Chondrocyte (in vitro differentiated cells): ENCODE results near the gene GALNT17. TPM values are rescaled to one million over a fixed set of nuclear protein-coding genes. Genes with fewer than 3 reads are reported as not detected.

ENCODE experiments used
- DNase-seq: peaks from one replicate; pipeline ENCODE4 v3.0.0; 2021; ENCODE audit warnings: mixed read lengths, low spot score
- H3K27ac Mint-ChIP-seq: one replicate; pipeline ENCODE4 v1.8.0; 2021; ENCODE audit warnings: mild to moderate bottlenecking, moderate library complexity, mixed read lengths; ENCODE audit not compliant: unreplicated experiment
- H3K27me3 Mint-ChIP-seq: 2 replicates; pipeline ENCODE4 v1.8.0; 2021; ENCODE audit warnings: low read depth, mixed read lengths
- H3K36me3 Mint-ChIP-seq: 2 replicates; pipeline ENCODE4 v1.8.0; 2021; ENCODE audit warnings: low read depth, mixed read lengths
- H3K4me1 Mint-ChIP-seq: 2 replicates; pipeline ENCODE4 v1.8.0; 2021; ENCODE audit warnings: low read depth, mild to moderate bottlenecking, mixed read lengths
- H3K4me3 Mint-ChIP-seq: one replicate; pipeline ENCODE4 v1.8.0; 2021; ENCODE audit warnings: mild to moderate bottlenecking, moderate library complexity, mixed read lengths; ENCODE audit not compliant: unreplicated experiment
- H3K9me3 Mint-ChIP-seq: 2 replicates; pipeline ENCODE4 v1.8.0; 2021; ENCODE audit warnings: low read depth, mixed read lengths
- CTCF ChIP-seq: fragments of 200-600 bp; sonication (generic); IDR thresholded peaks from 2 replicates; pipeline ENCODE4 v1.5.0; 2021; ENCODE audit warnings: antibody characterized with exemption, mild to moderate bottlenecking, moderate library complexity
- total RNA-seq: library from RNA; stranded (reverse); gene quantifications from 3 replicates; pipeline ENCODE4 v1.2.1, GENCODE V29; 2021

The GALNT17 gene
- total RNA-seq, 1 donor from 2014 or later: 24.4 TPM

DNA sequence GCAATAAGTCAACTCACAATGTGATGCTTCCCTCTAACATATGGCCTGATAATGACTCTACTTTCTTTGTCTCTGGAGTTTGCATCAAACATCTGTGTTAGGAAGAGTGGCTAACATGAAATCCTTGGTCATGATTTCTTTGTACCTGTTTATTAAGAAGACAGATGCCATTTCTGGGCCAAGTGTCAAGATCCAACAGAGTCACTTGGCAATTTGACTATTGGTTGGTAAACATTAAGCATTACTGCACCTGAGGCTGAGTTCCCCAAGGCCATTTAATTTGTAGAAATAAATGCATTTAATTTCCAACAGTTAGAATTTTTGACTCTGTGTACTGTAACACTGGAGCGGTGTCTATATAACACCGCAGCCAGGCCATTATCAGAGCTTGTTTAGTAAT lies 403.7 kb downstream of the GALNT17 start:
- no peak overlapping the region for H3K27ac Mint-ChIP-seq
- no peak overlapping the region for H3K4me3 Mint-ChIP-seq

DNA sequence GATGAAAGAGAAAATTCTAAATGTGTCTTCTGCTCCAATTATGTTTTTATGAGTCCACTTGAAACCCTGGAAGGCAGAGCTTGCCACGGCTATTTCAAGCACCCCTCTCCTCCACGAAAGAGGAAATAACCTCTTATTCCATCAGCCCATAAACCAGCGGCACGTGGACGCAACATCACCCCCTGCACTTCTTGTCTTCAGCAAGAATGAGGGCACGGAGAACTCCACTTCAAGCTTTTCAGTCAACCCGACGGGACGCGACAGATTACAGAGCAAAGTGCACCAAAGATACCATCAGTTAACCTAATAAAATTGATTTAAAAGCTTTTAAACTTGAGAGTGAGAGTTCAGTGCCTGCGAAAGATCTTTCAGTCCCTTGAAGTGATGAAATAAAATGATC lies 406.3 kb downstream of the GALNT17 start:
- Mint-ChIP-seq H3K27ac (no peak overlapping the region), H3K4me1 (peaks cover 11% of the 10 kb centered on the region), H3K9me3 (no peaks in the 10 kb centered on the region), H3K27me3 (no peaks in the 10 kb centered on the region), H3K4me3 (no peak overlapping the region), H3K36me3 (peaks cover 2% of the 10 kb centered on the region)
- no peak for TF ChIP-seq CTCF
- DNase-seq: no peak

More for the DNA sequence above, 403.7 kb downstream of the GALNT17 start:
- Mint-ChIP-seq H3K4me1 (no peaks in the 10 kb centered on the region), H3K9me3 (no peaks in the 10 kb centered on the region), H3K27me3 (no peaks in the 10 kb centered on the region), H3K36me3 (peaks cover 4% of the 10 kb centered on the region)
- TF ChIP-seq CTCF: no peak
- DNase-seq: no peak

DNA sequence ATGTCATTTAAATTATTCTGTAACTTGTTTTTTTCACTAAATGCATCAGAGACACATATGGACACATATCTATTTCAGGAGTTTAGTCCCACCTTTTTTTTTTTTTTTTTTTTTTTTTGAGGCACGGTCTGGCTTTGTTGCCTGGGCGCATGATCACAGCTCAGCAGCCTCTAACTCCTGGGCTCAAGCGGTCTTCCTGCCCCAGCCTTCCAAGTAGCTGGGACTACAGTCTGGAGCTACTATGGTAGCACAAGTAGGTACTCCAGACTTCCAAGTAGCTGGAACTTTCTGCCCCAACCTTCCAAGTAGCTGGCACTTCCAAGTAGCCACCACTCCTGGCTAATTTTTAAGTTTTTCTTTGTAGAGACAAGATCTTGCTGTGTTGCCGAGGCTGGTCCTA lies 407.7 kb downstream of the GALNT17 start:
- no peak for TF ChIP-seq CTCF
- no peak overlapping the region for H3K4me3 Mint-ChIP-seq
- peaks cover 17% of the 10 kb centered on the region for H3K4me1 Mint-ChIP-seq
- H3K27me3 Mint-ChIP-seq: no peaks in the 10 kb centered on the region
- peaks cover 2% of the 10 kb centered on the region for H3K36me3 Mint-ChIP-seq
- no peak overlapping the region for H3K27ac Mint-ChIP-seq
- no peaks in the 10 kb centered on the region for H3K9me3 Mint-ChIP-seq
- no peak for DNase-seq

DNA sequence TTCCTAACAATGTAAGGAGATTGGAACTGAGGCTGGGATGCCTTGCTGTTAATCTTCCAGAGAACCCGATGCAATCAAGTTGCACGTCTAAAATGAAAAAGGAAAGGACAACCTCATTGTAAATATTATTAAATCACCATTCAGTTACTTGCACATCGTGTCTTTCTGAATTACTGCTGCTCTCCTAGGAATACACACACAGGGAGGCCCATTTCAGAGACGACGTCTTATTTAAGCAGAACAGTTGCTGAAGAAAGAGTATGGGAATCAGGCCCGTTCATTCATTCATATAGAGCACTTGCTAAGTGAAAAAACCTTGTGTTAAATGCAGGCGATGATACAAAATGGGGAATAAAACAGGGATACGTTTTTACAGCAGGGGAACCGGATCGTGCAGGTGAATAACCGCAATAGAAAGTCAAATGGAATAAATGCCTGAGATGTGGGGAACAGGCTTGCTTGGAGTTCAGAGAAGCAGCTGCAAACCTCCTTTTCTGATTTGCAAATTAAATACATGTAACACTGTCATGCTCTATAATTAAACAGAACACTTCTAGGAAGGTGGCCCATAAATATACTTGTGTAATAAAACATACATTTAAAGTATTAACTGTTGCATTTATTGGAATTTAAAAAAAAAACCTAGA lies 409.9 kb downstream of the GALNT17 start:
- DNase-seq: no peak
- TF ChIP-seq CTCF: no peak
- Mint-ChIP-seq H3K27me3 (no peaks in the 10 kb centered on the region), H3K9me3 (no peaks in the 10 kb centered on the region), H3K4me3 (no peak overlapping the region), H3K36me3 (peaks cover 2% of the 10 kb centered on the region), H3K27ac (no peak overlapping the region), H3K4me1 (peaks cover 21% of the 10 kb centered on the region)

DNA sequence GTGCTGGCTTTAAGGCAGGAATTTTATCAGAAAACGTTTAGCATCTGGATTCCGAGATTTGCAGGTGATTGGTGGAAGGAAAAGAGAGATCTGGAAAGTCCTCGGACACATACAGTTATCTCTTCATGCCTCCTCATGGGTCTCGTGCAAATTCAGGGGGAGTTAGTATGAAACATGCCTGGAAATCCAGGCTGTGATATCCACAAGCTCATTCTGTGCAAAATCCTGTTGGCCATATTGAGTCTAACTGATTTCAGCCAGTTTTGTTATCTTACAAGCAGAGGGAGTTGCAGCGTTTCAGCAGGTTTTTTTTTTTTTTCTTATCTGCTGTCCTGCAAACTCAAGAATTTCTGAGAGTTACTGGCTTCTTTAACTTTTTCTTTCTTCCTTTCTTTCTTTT lies 411.5 kb downstream of the GALNT17 start:
- TF ChIP-seq CTCF: no peak
- Mint-ChIP-seq H3K4me1 (peaks cover 24% of the 10 kb centered on the region), H3K4me3 (no peak overlapping the region), H3K27ac (peak overlapping the region; percentile 61), H3K36me3 (no peaks in the 10 kb centered on the region), H3K9me3 (no peaks in the 10 kb centered on the region), H3K27me3 (no peaks in the 10 kb centered on the region)
- DNase-seq: no peak
